GM18951 (cell line): Measurements from ENCODE around the gene LRRC46.

Source experiments
- POLR2A ChIP-seq: IDR thresholded peaks from 4 replicates; pipeline ENCODE4 v1.6.1; 2011; ENCODE audit warnings: mild to moderate bottlenecking; ENCODE audit not compliant: insufficient read length, insufficient read depth; ENCODE audit errors: extremely low read depth
- in situ Hi-C: fragments of 300-500 bp; cut with MboI; formaldehyde crosslinking; loops from one replicate; pipeline ENCODE4 v1.12.0; 2022; ENCODE audit warnings: low sequenced_read_pairs, mixed read lengths, inconsistent platforms; ENCODE audit not compliant: unreplicated experiment

The LRRC46 gene

GRCh38 chr17:47813512-47814031 is 17.9 kb upstream of the LRRC46 start:
- in situ Hi-C loops, result no loop called here
- no peak for TF ChIP-seq POLR2A

GRCh38 chr17:47815106-47815918 is 16.2 kb upstream of the LRRC46 start:
- in situ Hi-C loops, result no loop called here
- TF ChIP-seq POLR2A, result no peak

- in situ Hi-C loops, result no loop called here
- TF ChIP-seq POLR2A, result no peak
These were observed 15.2 kb upstream of the LRRC46 start for GRCh38 chr17:47816111-47816735.

GRCh38 chr17:47816947-47817346 is 14.5 kb upstream of the LRRC46 start:
- no peak for TF ChIP-seq POLR2A
- in situ Hi-C loops, result no loop called here

GRCh38 chr17:47818002-47818695 is 13.3 kb upstream of the LRRC46 start:
- no peak for TF ChIP-seq POLR2A
- in situ Hi-C loops, result no loop called here

GRCh38 chr17:47819475-47819874 is 12.0 kb upstream of the LRRC46 start:
- in situ Hi-C loops, result no loop called here
- no peak for TF ChIP-seq POLR2A

- TF ChIP-seq POLR2A, result no peak
- in situ Hi-C loops, result no loop called here
These were observed 11.3 kb upstream of the LRRC46 start for GRCh38 chr17:47820033-47820789.

GRCh38 chr17:47821031-47821423 is 10.4 kb upstream of the LRRC46 start:
- in situ Hi-C loops, result no loop called here
- TF ChIP-seq POLR2A, result no peak

GRCh38 chr17:47821424-47822391 is 9.8 kb upstream of the LRRC46 start, which contains the start of gene OSBPL7:
Gene OSBPL7 (minus strand): TSS chr17:47821794. CDS start chr17:47820278, 1,516 bp downstream.
- peak; percentile 80 for TF ChIP-seq POLR2A
- in situ Hi-C loops, result no loop called here

GRCh38 chr17:47822785-47823184 is 8.7 kb upstream of the LRRC46 start:
- no peak for TF ChIP-seq POLR2A
- in situ Hi-C loops, result no loop called here

GRCh38 chr17:47823519-47823918 is 8.0 kb upstream of the LRRC46 start:
- in situ Hi-C loops, result no loop called here

GRCh38 chr17:47829870-47830269 is 1.6 kb upstream of the LRRC46 start:
- no peak for TF ChIP-seq POLR2A
- in situ Hi-C loops, result no loop called here

More at GRCh38 chr17:47823519-47823918, 8.0 kb upstream of the LRRC46 start:
- no peak for TF ChIP-seq POLR2A
